ENCODE measurements around the gene PTPRG. TPM values are rescaled to one million over a fixed set of nuclear protein-coding genes. Genes with fewer than 3 reads are reported as not detected.

Gene PTPRG
- polyA plus RNA-seq, 3 donors = not detected

DNA sequence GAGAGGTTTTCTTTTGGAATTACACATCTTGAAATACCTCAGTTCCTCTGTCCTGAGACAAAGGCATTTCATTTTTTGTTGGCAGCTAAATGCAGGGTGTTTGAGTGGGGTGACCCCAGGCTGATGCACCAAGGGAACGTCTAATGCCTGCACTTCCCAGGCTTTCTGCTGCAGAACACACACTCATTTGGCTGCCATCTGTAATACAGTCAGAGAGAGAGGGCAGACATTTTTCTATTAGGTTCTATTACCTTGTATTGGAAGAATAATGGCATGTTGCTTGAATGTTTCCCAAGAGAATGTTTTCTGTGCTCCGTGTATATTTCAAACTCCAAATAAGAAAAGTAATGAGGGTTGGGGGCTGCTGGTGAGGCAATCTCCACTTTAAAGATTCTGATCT, 87.1 kb downstream of the PTPRG start:
- Histone ChIP-seq H3K27ac (ENCODE audit: low read depth in 1 of 2, low read length in 2 of 2) (no peak overlapping the region), H3K4me1 (ENCODE audit: control insufficient read depth in 1 of 2, insufficient read depth in 2 of 2, low read length in 2 of 2) (no peaks in the 10 kb centered on the region), H2AFZ (ENCODE audit: insufficient read depth, low read depth, low read length, poor library complexity, severe bottlenecking) (no peak overlapping the region), H3K9me3 (replicated peaks in 1 of 2; ENCODE audit: control insufficient read depth in 1 of 2, insufficient read depth in 1 of 2, low read length in 2 of 2) (peaks cover 8 to 12% of the 10 kb centered on the region in 2 donors), H3K4me3 (replicated peaks in 1 of 3; ENCODE audit: low read depth in 2 of 3, low read length in 3 of 3) (no peak overlapping the region), H3K4me2 (replicated peaks; ENCODE audit: extremely low read depth, low read length, poor library complexity, severe bottlenecking) (no peak overlapping the region), H3K9ac (ENCODE audit: insufficient read depth, low read length, poor library complexity, severe bottlenecking) (no peak overlapping the region), H3K79me2 (ENCODE audit: insufficient read depth, low read length) (no peaks in the 10 kb centered on the region), H4K20me1 (ENCODE audit: insufficient read depth, low read length) (no peaks in the 10 kb centered on the region), H3K36me3 (replicated peaks in 1 of 2; ENCODE audit: control insufficient read depth in 1 of 2, insufficient read depth in 2 of 2, low read length in 2 of 2) (no peaks in the 10 kb centered on the region), H3K27me3 (ENCODE audit: control insufficient read depth in 2 of 2, insufficient read depth in 2 of 2, low read length in 2 of 2) (no peaks in the 10 kb centered on the region)
- 60% methylated on average over 1 of the region's 2 CpGs for WGBS (ENCODE audit: insufficient coverage)
- intact Hi-C loops (cut with micrococcal nuclease) = no loop called here
- Mint-ChIP-seq H3K36me3 (no peaks in the 10 kb centered on the region), H3K4me3 (no peak overlapping the region), H3K27me3 (ENCODE audit: low read depth in 3 of 3) (no peaks in the 10 kb centered on the region), H3K9me3 (peaks cover 0 to 9% (median 4%) of the 10 kb centered on the region in 7 donors), H3K4me1 (no peaks in the 10 kb centered on the region), H3K27ac (no peak overlapping the region)
- DNase-seq = no peak
- TF ChIP-seq, protein P1, sequence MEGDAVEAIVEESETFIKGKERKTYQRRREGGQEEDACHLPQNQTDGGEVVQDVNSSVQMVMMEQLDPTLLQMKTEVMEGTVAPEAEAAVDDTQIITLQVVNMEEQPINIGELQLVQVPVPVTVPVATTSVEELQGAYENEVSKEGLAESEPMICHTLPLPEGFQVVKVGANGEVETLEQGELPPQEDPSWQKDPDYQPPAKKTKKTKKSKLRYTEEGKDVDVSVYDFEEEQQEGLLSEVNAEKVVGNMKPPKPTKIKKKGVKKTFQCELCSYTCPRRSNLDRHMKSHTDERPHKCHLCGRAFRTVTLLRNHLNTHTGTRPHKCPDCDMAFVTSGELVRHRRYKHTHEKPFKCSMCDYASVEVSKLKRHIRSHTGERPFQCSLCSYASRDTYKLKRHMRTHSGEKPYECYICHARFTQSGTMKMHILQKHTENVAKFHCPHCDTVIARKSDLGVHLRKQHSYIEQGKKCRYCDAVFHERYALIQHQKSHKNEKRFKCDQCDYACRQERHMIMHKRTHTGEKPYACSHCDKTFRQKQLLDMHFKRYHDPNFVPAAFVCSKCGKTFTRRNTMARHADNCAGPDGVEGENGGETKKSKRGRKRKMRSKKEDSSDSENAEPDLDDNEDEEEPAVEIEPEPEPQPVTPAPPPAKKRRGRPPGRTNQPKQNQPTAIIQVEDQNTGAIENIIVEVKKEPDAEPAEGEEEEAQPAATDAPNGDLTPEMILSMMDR (IDR thresholded peaks at IDR 0.05) = no peak

DNA sequence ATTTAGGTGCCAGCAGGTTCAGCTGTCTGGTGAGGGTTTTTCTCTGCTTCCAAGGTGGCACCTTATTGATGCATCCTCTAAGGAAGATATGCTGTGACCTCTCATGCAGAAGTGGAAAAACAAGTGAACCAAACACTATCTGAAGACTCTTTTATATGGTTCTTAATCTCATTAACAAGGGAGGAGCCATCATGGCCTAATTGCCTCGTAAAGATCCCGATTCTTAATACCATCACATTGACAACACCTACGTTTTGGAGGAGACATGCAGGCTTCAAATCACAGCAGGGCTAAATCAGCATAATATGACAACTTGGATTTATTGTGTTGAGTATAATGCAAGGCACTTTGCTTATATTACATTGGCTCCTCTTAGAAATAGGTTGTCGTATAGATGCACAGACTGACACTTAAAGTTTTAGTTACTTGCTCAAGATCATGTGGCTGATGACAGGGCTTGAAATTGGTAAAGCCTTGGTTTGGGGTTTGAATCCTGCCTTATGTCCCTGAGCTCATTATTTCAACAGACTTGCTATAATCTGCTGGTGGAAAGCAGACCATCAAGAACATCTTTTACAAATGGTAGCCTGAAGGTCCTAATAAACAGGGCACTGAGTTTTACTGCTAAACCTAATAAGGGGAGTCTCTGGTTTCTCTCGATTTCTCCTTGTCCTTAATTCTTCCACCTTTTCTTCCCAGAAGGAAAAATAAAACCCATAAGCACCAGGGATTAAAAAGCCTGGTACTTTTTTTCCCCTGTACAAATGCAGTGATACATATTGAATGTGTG, 88.2 kb downstream of the PTPRG start:
- TF ChIP-seq, protein P1 (IDR thresholded peaks at IDR 0.05) = no peak
- H3K4me3 ChIP-seq (replicated peaks in 1 of 3; ENCODE audit: low read depth in 2 of 3, low read length in 3 of 3) = no peak overlapping the region
- no peaks in the 10 kb centered on the region for H3K36me3 Mint-ChIP-seq

More for the DNA sequence above, 88.2 kb downstream of the PTPRG start:
- Histone ChIP-seq H3K4me2 (replicated peaks; ENCODE audit: extremely low read depth, low read length, poor library complexity, severe bottlenecking) (no peak overlapping the region), H3K4me1 (ENCODE audit: control insufficient read depth in 1 of 2, insufficient read depth in 2 of 2, low read length in 2 of 2) (no peaks in the 10 kb centered on the region), H3K79me2 (ENCODE audit: insufficient read depth, low read length) (no peaks in the 10 kb centered on the region), H3K27me3 (ENCODE audit: control insufficient read depth in 2 of 2, insufficient read depth in 2 of 2, low read length in 2 of 2) (no peaks in the 10 kb centered on the region), H2AFZ (ENCODE audit: insufficient read depth, low read depth, low read length, poor library complexity, severe bottlenecking) (no peak overlapping the region), H3K36me3 (replicated peaks in 1 of 2; ENCODE audit: control insufficient read depth in 1 of 2, insufficient read depth in 2 of 2, low read length in 2 of 2) (no peaks in the 10 kb centered on the region), H3K27ac (ENCODE audit: low read depth in 1 of 2, low read length in 2 of 2) (no peak overlapping the region), H3K9ac (ENCODE audit: insufficient read depth, low read length, poor library complexity, severe bottlenecking) (no peak overlapping the region), H3K9me3 (replicated peaks in 1 of 2; ENCODE audit: control insufficient read depth in 1 of 2, insufficient read depth in 1 of 2, low read length in 2 of 2) (peaks cover 5 to 8% of the 10 kb centered on the region in 2 donors), H4K20me1 (ENCODE audit: insufficient read depth, low read length) (no peaks in the 10 kb centered on the region)
- no peaks in the 10 kb centered on the region for H3K4me1 Mint-ChIP-seq
- intact Hi-C loops (cut with micrococcal nuclease) = no loop called here
- no peaks in the 10 kb centered on the region for H3K27me3 Mint-ChIP-seq (ENCODE audit: low read depth in 3 of 3)
- no peak overlapping the region for H3K27ac Mint-ChIP-seq
- H3K9me3 Mint-ChIP-seq = peaks cover 0 to 12% (median 4%) of the 10 kb centered on the region in 7 donors
- 100% methylated on average over 1 of the region's 5 CpGs for WGBS (ENCODE audit: insufficient coverage)
- H3K4me3 Mint-ChIP-seq = no peak overlapping the region
- DNase-seq = no peak
